ENCODE results near the gene DPP8.
A peak's percentile ranks its signal among the peaks of the same experiment; 100 is the strongest.
"Not testable (repeated sequence)": the region's sequence is repeated elsewhere in the genome, so short reads cannot be mapped to it uniquely, and the experiment has no call there.

The DPP8 gene

DNA sequence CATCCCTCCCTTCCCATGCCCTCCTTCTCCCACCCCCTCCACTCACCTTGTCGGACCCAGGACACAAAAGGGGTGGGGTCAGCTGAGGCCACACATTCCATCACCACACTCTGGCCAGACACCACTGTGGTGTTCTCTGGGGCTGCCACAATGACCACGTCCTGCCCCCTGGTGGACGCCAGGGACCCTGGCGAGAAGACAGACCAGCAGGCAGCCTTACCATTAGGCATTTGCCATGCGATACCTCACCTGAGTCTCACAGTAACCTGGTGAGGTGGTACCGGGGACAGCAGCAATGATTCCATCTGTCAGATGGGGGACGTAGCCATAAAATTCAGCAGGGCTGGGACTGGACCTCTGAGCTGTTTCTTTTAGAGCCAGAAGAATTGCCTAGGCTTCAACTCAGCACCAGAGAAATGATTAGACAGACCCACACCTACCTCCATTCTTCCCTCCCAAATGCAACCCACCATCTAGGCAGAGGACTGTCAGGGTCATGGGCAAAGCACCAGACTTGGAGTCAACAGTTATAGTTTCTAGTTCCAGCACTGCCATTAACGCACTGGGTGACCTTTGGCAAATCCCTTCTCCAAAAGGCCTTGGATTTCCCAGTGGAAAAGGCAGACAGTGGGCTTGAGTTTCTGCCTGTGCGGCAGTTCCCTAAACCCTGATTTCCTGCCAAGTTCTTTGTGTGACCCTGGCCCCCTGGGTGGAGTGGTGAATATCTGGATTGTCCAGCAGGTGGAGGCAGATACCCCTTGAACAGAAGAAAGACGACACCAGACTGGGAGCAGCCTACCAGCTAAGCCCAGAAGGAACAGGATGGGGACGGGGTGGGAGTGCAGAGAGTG, 116.5 kb downstream of the DPP8 start:
- DNase-seq = peak in 1 of 2 experiments; percentile 18

- no peak for DNase-seq
These were observed 117.5 kb downstream of the DPP8 start for GRCh38 chr15:65399997-65400396.

- no peak for DNase-seq
These were observed 118.3 kb downstream of the DPP8 start for GRCh38 chr15:65399001-65399706.

DNA sequence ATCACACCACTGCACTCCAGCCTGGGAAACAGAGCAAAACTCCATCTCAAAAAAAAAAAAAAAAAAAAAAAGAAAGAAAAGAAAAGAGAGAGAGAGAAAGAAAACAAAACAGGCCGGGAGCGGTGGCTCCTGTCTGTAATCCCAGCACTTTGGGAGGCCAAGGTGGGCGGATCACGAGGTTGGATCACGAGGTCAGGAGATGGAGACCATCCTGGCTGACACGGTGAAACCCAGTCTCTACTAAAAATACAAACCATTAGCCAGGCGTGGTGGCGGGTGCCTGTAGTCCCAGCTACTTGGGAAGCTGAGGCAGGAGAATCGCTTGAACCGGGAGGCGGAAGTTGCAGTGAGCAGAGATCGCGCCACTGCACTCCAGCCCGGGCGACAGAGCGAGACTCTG, 119.0 kb downstream of the DPP8 start:
- not testable (repeated sequence) for DNase-seq

GRCh38 chr15:65396965-65397317, 120.5 kb downstream of the DPP8 start:
- DNase-seq = no peak

GRCh38 chr15:65396283-65396964, 121.1 kb downstream of the DPP8 start:
- DNase-seq = no peak

DNA sequence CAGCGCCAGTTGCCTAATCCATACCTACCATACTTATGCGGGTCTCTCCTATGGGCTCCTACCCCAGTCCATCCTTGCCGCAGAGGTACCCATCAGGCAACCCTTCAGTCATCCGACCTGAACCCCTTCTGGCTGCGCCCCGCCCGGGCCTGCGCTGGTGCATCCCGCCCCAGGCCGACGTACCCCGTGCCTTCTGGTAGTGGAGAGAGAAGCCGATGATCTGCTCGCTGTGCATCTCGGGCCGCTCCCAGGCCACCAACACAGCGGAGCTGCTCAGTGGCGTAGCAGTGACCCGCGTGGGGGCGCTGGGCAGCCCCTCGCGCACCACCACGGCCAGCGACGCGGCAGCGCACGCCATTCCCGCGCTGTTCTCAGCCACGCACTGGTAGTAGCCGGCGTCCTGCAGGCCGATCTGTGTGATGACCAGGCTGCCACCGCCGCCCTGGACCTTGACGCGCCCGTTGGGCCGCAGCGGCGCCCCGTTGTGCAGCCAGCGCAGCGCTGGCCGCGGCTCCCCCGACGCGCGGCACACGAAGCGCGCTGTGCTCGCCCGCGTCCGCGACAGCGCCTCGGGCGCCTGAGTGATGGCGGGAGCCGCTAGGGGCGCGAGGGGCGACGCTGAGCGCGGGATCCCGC, 121.8 kb downstream of the DPP8 start:
- no peak for DNase-seq

DNA sequence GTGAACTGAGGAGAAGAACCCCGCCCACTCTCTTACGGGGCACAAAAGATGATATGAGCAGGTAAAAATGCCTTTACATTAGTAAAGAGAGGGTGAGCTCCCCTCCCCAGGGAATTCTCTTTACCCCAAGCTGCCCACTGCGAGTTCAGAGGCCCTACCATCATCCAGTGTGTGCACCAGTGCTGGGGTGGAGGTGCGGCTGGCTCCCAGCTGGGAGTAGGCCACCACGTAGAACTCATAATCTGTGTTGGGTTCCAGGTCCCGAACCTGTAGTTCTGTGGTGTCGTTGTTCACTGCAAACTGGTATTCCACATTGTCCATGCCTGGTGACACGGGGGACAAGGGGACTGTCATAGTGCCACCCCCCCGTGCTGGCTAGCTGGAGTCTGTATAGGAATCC, 122.6 kb downstream of the DPP8 start:
- DNase-seq = no peak

- no peak for DNase-seq
These were observed 123.2 kb downstream of the DPP8 start for GRCh38 chr15:65394280-65394789.

DNA sequence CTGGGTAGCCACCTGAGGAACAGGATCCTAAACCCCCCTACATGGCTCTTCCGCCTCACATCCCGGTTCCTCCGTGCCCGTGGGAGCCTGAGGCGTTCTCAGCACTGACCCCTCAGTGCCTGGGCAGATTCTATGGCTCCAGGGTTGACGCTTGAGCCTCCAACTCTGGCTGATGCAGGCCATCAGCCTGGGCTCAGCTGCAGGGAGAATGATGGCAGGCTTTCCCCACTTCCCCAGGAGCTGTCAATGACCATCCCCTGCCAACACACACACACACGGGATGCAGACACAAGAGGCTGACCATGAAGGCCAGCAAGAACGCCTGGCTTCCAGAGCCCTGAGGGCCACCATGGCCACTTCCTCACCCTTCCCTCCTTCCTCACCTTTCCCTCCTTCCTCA, 123.9 kb downstream of the DPP8 start:
- no peak for DNase-seq

DNA sequence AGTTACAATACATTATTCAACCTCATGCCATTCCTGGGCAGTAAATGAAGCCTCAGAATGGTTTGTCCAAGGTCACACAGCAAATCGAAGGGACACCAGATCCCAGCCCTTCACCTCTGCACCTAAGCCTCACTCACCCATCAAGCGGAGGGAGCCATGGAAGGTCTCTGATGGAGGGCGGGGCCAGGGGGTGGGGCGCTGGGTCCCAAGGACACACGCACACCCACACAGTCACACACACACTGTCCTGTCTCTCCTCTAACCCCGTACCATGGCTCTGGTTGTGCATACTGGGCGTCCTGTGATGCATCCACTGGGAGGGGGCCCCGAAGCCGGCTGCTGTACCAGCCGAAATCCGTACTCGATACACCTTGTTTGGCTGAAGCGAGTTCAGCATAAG, 124.4 kb downstream of the DPP8 start:
- DNase-seq = no peak
